GM19238 (cell line): ENCODE measurements around the gene SYNE2.
"Not testable (repeated sequence)": the region's sequence is repeated elsewhere in the genome, so short reads cannot be mapped to it uniquely, and the experiment has no call there.

Experiments
- DNase-seq: peaks from one replicate; pipeline ENCODE4 v3.0.0; 2011; ENCODE audit warnings: low spot score; ENCODE audit not compliant: insufficient read length

SYNE2 gene

GRCh38 chr14:64008016-64008415 is 155.2 kb downstream of the SYNE2 start:
- no peak for DNase-seq

DNA sequence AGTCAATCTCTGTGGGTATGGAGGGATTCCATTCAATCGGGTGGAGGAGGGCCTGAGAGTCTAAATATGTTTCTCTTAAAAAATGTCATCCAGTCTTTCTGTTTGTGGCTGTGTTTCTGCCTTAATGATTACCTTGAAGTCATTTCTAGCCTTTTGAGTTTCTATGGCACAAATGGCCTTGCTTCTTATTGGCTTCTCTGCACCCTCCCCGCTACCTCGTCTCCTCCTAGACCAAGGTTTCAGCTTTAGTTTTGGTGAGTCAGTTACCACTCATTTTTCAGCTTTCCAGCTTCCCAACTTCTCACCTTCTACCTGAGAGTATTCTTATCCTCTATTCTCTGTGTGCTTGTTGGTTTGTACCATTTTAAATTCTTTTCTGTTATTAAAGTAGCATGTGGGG is 159.2 kb downstream of the SYNE2 start:
- no peak for DNase-seq

GRCh38 chr14:64012720-64013119 is 159.9 kb downstream of the SYNE2 start:
- no peak for DNase-seq

DNA sequence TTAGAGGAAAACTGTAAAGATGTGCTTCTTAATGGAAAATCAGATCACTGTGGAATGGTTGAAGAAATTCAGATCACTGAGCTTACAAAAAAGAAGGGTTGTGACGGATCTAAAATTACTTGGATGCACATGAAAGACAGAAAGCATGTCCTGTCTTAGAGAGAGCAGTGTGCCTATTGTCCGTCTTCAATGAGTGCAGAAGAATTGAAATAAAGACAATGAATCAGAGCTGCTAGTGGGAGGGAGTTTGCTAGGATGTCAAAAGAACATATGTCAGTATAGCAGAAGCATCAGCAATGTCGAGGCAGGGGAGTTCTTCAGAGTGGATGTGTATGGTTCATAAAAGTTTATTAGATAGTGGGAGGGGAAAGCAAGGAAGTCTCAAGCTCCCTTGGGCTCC is 172.7 kb downstream of the SYNE2 start:
- DNase-seq = no peak

- no peak for DNase-seq
These were observed 173.8 kb downstream of the SYNE2 start for GRCh38 chr14:64026600-64026999.

DNA sequence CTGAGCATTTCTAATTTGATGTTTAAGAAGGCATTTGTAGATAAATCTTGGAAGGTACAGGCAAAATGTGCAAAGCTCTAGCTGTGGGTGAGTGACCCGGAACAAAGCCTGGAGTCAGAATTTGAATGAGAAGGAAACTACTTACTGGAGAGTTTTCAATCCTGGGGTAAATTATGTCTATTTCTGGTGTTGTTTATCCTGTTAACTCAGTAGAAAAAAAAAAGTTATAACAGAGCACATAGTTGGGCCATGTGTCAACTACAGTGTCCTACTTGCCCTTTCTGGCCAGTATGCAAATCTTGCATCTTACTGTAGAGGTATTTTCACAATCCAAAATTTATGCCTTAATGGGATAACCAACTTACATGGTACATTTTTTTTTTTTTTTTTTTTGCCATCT is 182.3 kb downstream of the SYNE2 start:
- DNase-seq = no peak

DNA sequence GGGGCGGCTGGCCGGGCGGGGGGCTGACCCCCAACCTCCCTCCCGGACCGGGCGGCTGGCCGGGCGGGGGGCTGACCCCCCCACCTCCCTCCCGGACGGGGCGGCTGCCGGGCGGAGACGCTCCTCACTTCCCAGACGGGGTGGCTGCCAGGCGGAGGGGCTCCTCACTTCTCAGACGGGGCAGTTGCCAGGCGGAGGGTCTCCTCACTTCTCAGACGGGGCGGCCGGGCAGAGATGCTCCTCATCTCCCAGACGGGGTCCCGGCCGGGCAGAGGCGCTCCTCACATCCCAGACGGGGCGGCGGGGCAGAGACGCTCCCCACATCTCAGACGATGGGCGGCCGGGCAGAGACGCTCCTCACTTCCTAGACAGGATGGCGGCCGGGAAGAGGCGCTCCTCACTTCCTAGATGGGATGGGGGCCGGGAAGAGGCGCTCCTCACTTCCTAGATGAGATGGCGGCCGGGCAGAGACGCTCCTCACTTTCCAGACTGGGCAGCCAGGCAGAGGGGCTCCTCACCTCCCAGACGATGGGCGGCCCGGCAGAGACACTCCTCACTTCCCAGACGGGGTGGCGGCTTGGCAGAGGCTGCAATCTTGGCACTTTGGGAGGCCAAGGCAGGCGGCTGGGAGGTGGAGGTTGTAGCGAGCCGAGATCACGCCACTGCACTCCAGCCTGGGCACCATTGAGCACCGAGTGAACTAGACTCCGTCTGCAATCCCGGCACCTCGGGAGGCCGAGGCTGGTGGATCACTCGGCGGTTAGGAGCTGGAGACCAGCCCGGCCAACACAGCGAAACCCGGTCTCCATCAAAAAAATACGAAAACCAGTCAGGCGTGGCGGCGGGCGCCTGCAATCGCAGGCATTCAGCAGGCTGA is 185.3 kb downstream of the SYNE2 start:
- not testable (repeated sequence) for DNase-seq

DNA sequence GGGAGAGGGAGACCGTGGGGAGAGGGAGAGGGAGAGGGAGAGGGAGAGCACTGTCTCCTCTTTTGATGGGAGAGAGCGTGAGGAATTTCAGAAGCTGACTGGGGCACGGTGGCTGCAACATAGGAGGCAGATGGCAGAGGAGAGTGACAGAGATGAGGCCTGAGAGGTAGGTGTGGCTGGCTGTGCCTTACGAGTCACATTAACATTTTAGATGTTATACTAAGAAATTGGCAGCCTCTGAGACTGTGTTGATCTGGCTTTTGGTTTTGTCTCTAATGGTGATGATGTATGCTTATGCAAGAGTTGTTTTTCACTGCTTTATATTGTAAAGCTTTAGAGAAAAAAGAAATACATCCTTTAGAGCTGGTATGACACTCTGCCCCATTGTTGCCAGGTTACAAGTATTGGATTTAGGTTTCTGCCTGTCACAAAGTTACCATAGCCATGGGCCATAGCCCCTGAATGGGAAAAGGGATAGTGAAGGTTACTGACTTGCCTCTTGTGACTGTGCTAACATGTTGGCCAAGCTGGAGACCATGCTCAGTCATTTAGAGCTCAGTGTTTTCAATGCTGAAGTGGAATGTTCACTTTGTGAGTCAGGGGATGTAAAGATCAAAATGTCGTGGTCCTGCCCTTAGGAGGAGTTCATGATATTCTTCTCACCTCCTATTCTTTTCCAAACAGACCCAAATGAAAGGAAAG is 186.2 kb downstream of the SYNE2 start:
- no peak for DNase-seq

DNA sequence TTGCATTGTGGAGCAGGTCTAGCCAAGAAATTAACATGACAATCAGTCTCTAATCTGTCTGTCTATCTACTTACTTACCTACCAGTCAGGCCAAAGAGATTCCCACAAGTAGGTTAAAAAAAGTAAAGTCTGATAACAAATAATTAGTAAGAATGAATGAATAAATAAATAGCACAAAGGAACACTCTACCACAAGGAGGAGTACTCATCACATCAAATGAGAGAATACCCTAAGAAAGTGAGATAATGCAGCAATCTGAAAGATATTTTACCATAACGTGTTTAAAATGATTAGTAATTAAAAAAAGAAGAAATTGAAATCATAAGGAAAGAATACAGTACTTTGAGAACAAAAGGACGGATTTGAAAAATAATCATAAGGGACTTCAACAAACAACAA is 187.2 kb downstream of the SYNE2 start:
- no peak for DNase-seq

- DNase-seq = not testable (repeated sequence)
These were observed 190.5 kb downstream of the SYNE2 start for GRCh38 chr14:64043296-64043695.

DNA sequence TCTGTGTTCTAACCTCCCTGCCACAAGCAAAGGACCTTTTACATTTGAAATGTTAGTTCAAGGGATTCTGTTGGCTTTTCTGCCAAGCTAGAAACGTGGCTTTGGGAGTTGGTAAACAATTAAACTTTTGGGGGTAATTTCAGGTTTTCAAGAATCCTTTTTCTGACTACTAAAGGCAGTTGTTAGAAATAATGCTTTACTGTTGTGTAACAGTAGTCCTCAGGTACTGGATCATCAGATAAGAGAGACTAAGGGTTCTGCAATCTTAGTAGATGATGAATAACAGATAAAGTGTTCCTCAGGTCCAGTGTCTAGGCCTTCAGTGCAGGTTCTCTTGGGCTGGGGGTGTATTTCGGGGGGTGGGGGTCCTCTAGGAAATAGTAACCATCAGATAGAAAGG is 192.3 kb downstream of the SYNE2 start:
- DNase-seq = no peak

GRCh38 chr14:64049616-64050381 is 197.0 kb downstream of the SYNE2 start:
- no peak for DNase-seq

DNA sequence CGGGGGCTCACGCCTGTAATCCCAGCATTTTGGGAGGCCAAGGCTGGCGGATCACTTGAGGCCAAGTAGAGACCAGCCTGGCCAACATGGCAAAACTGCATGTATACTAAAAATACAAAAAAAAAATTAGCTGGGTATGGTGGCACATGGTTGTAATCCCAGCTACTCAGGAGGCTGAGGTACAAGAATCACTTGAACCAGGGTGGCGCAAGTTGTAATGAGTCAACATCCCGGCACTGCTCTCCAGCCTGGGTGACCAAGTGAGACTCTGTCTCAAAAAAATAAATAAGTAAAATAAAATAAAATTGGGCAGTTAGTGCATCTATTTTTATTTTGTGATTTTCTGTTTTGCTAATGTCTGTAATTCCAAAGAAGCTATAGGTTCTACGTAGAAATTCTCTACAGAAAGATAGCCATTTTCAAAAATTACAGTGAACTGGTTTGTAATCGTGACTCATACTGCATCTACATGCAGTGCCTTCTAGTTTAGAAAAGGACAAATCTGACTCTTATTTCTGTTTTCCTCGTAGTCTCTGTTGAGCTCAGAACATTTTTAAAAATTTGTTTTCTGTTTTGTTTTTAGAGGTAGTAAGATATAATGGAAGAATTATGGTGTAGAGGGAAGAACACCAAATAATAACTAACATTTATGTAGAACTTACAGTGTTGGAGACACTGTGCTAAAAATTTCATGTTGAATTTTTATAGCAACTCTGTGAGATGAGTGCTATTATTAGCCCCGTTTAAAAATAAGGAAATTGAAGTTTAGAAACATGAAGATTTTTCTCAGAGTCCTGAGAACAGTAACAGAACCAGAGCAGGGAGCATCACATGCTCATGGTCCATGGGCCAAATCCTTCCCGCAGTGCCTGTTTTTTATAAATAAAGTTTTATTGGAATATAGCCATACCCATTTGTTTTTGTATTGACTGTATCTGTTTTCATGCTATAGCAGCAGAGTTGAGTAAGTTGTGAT is 201.2 kb downstream of the SYNE2 start:
- DNase-seq = no peak

GRCh38 chr14:64059454-64060198 is 206.8 kb downstream of the SYNE2 start:
- DNase-seq = no peak

DNA sequence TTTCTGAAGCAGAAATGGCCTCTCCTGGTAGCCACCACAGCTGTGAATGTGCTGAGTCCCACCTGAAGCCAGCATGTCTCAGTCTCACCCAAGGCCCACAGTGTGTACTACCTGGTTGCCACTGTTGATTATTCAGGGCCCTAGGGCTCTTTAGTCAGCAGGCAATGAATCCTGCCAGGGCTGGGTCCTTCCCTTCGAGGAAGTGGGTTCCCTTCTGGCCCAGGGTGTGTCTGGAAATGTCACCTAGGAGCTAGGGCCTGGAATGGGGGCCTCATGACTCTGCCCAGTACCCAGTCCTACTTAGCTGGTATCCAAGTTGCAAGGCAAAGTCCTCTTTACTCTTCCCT is 207.4 kb downstream of the SYNE2 start:
- DNase-seq = no peak

DNA sequence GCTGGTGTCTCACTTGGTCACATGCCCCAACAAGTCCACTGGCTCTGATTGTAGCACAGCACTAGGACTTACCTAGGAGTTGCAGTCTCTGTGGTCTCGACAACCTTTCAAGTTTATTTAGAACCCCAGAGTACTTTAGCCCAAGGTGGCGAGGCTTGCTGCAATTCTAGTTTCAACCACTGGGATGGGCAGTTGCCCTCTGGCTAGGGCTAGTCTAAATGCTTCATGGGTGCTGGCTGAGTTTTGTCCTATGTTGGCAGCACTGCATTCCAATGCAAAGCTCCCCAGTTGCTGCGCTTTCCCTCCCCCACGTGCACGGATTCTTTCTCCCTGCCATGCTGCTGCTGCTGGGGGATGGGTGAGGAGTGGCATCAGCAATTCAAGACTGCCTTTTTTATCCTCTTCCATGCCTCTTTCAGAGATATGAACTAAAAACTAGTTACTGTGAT is 207.9 kb downstream of the SYNE2 start:
- no peak for DNase-seq

- DNase-seq = no peak
These were observed 208.3 kb downstream of the SYNE2 start for GRCh38 chr14:64061115-64061514.

DNA sequence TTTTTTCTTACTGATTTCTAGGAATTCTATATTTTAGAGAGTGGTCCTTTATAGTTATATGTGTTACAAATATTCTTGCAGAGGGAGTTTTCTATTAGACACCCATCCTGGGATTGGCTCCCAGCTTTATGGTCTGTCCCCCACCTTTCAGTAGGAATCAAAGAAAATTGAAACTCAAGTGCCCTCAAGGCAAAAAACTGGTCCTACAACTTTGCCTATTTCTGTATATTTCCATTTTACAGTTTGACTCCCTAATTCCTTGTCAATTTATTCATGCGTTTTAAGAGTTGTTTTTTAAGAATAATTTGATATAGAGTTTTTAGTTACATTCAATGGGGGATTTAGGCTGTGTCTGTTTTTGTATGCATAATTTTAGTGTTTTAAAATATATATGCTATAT is 208.9 kb downstream of the SYNE2 start:
- DNase-seq = no peak

DNA sequence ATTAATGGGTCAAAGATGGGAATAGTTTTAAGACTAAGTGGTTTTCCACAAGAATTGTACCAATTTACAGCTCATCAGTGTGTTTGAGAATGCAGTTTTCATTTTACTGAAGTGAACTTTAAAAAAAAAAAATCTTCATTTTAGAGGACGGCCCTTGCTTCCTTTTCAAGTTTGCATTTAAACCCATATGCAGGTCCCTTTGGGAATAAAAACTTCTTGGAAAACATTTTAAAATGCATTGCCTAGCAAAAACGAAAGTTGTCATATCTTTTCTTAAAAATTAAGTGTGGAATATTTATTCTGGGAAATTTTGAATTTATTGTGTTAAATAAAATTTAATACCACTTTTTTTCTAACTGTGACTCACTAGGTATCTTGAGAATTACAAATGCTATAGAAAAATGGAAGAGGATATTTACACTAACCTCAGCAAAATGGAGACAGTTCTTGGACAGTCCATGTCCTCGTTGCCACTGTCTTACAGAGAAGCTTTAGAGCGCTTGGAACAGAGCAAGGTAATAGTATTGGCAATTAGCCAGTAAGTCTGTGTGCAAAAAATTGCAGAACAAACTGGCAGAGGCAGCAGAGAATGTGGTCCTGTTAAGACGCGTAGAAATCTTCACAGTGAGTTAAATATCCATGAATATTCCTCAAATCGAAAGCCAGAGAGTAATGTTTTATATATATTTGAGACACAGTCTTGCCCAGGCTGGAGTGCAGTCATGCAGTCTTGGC is 209.7 kb downstream of the SYNE2 start:
- DNase-seq = no peak
